Caco-2 (cell line): ENCODE measurements around the gene LIN28B. TPM values are rescaled to one million over a fixed set of nuclear protein-coding genes. Genes with fewer than 3 reads are reported as not detected.

Source experiments
- BruUV-seq: library from RNA; stranded (reverse); fragments of 400-500 nt; replicated peaks from 2 replicates; lab custom pipeline; 2021; lab: Mats Ljungman, UMichigan
- CTCF ChIA-PET: fragments of 300-600 bp; sonication (Branson Sonifier 250); formaldehyde crosslinking; loops from one replicate; lab custom pipeline; 2022; ENCODE audit warnings: antibody characterized with exemption; lab: Charles Lee
- POLR2A ChIA-PET: fragments of 300-600 bp; sonication (Branson Sonifier 250); formaldehyde crosslinking; loops from one replicate; lab custom pipeline; 2022; ENCODE audit warnings: antibody characterized with exemption; lab: Charles Lee
- DNase-seq, 2 experiments: peaks; one replicate each; pipeline versions ENCODE4 v3.0.0 to v3.0.0-alpha.2; 2020 to 2022
- H3K27me3 ChIP-seq: replicated peaks from 2 replicates; pipeline ENCODE4 v1.6.0; 2011; ENCODE audit warnings: low read length; ENCODE audit not compliant: control insufficient read depth, insufficient read depth
- H3K36me3 ChIP-seq: 2 replicates; pipeline ENCODE4 v1.5.1; 2011; ENCODE audit warnings: low read length; ENCODE audit not compliant: control insufficient read depth, insufficient read depth
- H3K4me1 ChIP-seq: fragments of 250-450 bp; sonication (Bioruptor Pico); 2 replicates; pipeline ENCODE4 v1.5.1; 2020; ENCODE audit warnings: mild to moderate bottlenecking
- H3K4me3 ChIP-seq: 2 replicates; pipeline ENCODE4 v1.5.1; 2011; ENCODE audit warnings: low read depth, mild to moderate bottlenecking, control low read depth, low read length
- H3K9me3 ChIP-seq: fragments of 250-450 bp; sonication (Bioruptor Pico); 2 replicates; pipeline ENCODE4 v1.5.1; 2020; ENCODE audit warnings: mild to moderate bottlenecking, moderate library complexity
- H3K27ac Mint-ChIP-seq: one replicate; pipeline ENCODE4 v1.8.0; 2022; ENCODE audit warnings: mixed read lengths; ENCODE audit not compliant: unreplicated experiment
- H3K27me3 Mint-ChIP-seq: one replicate; pipeline ENCODE4 v1.8.0; 2022; ENCODE audit warnings: mixed read lengths; ENCODE audit not compliant: insufficient read depth, unreplicated experiment
- H3K36me3 Mint-ChIP-seq: one replicate; pipeline ENCODE4 v1.8.0; 2022; ENCODE audit warnings: mild to moderate bottlenecking, mixed read lengths; ENCODE audit not compliant: insufficient read depth, unreplicated experiment
- H3K4me1 Mint-ChIP-seq: one replicate; pipeline ENCODE4 v1.8.0; 2022; ENCODE audit warnings: low read depth, mixed read lengths; ENCODE audit not compliant: unreplicated experiment
- H3K4me3 Mint-ChIP-seq: one replicate; pipeline ENCODE4 v1.8.0; 2022; ENCODE audit warnings: mild to moderate bottlenecking, moderate library complexity, mixed read lengths; ENCODE audit not compliant: unreplicated experiment
- H3K9me3 Mint-ChIP-seq: one replicate; pipeline ENCODE4 v1.8.0; 2022; ENCODE audit warnings: mixed read lengths; ENCODE audit not compliant: unreplicated experiment
- CTCF ChIP-seq, 2 experiments: fragments of 200-600 bp in 1 of 2; IDR thresholded peaks; 1 replicate in 1 of 2; 2 replicates in 1 of 2; pipeline versions ENCODE4 v1.5.1 to v1.8.0; 2011 to 2022; ENCODE audit warnings: antibody characterized with exemption in 1 of 2, control low read depth in 1 of 2, inconsistent platforms in 1 of 2, low read depth in 1 of 2, low read length in 1 of 2, mild to moderate bottlenecking in 1 of 2, moderate library complexity in 1 of 2; ENCODE audit not compliant: insufficient read depth in 1 of 2, severe bottlenecking in 1 of 2, unreplicated experiment in 1 of 2
- intact Hi-C: fragments of 100-400 bp; cut with micrococcal nuclease; formaldehyde crosslinking; loops from one replicate; pipeline ENCODE4 v1.10.0; 2022; ENCODE audit not compliant: unreplicated experiment
- total RNA-seq: library from RNA; stranded (reverse); gene quantifications from 2 replicates; pipeline ENCODE4 v1.2.3, GENCODE V29; 2022

Gene LIN28B
- total RNA-seq, 1 experiment from 2014 or later: 6.6 TPM

- Histone ChIP-seq H3K4me3 (no peak overlapping the region), H3K27me3 (no peaks in the 10 kb centered on the region), H3K4me1 (no peaks in the 10 kb centered on the region), H3K9me3 (no peaks in the 10 kb centered on the region), H3K36me3 (no peaks in the 10 kb centered on the region)
- H3K4me1 Mint-ChIP-seq: no peaks in the 10 kb centered on the region
- no peak overlapping the region for H3K4me3 Mint-ChIP-seq
- H3K27me3 Mint-ChIP-seq: no peaks in the 10 kb centered on the region
- ChIA-PET POLR2A (no interaction called here), CTCF (no interaction called here)
- intact Hi-C loops: no loop called here
- no peak overlapping the region for H3K27ac Mint-ChIP-seq
- no peak for DNase-seq
- no peak for TF ChIP-seq CTCF (IDR thresholded peaks at IDR 0.05; ENCODE audit: insufficient read depth in 1 of 2, low read depth in 1 of 2, low read length in 1 of 2, severe bottlenecking in 1 of 2, unreplicated experiment in 1 of 2)
- no peaks in the 10 kb centered on the region for H3K9me3 Mint-ChIP-seq
- no peaks in the 10 kb centered on the region for H3K36me3 Mint-ChIP-seq
- BruUV-seq: no TSS peak
Observed at GRCh38 chr6:105121981-105122380, 165.1 kb downstream of the LIN28B start.

DNA sequence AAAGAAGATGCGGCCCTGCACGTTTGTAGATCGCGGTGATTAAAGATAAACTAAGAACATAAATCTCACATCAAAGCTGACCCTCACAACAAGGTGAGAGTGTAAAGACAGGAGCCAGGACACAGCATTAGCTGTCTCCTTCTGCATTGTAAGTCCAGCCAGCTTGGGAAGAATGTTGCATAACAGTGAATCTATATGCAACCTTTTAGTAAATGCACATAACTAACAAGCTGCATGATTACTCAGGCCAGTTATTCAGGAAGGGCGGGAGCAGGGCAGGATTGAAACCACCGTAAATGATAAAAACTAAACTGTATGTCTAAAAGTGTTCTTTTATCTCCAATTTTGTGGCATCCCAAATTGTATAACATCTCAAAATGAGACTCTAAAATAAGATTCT is 165.8 kb downstream of the LIN28B start:
- Mint-ChIP-seq H3K27me3 (no peaks in the 10 kb centered on the region), H3K36me3 (no peaks in the 10 kb centered on the region), H3K4me3 (no peak overlapping the region), H3K27ac (no peak overlapping the region), H3K4me1 (no peaks in the 10 kb centered on the region), H3K9me3 (no peaks in the 10 kb centered on the region)
- TF ChIP-seq CTCF (IDR thresholded peaks at IDR 0.05; ENCODE audit: insufficient read depth in 1 of 2, low read depth in 1 of 2, low read length in 1 of 2, severe bottlenecking in 1 of 2, unreplicated experiment in 1 of 2): no peak
- H3K4me1 ChIP-seq: no peaks in the 10 kb centered on the region
- DNase-seq: no peak
- ChIA-PET CTCF (no interaction called here), POLR2A (no interaction called here)
- no peaks in the 10 kb centered on the region for H3K27me3 ChIP-seq
- H3K9me3 ChIP-seq: no peaks in the 10 kb centered on the region
- H3K36me3 ChIP-seq: no peaks in the 10 kb centered on the region
- BruUV-seq: no TSS peak
- intact Hi-C loops: no loop called here
- no peak overlapping the region for H3K4me3 ChIP-seq

Other genes with a start within 250 kb of the LIN28B start
- gene HACE1, start 97.2 kb upstream of the LIN28B start, total RNA-seq: 10.0 and 13.2 TPM in 2 replicates
- 0.70 and 0.84 TPM in 2 replicates for gene POPDC3, start 222.9 kb downstream of the LIN28B start, total RNA-seq